Calu3 (cell line): ENCODE results near the gene ABCA13. TPM values are rescaled to one million over a fixed set of nuclear protein-coding genes. Genes with fewer than 3 reads are reported as not detected.

Source experiments
- BruUV-seq: library from RNA; stranded (reverse); fragments of 400-500 nt; replicated peaks from 2 replicates; lab custom pipeline; 2021; lab: Mats Ljungman, UMichigan
- CTCF ChIA-PET: fragments of 300-600 bp; sonication (Branson Sonifier 250); formaldehyde crosslinking; loops from one replicate; lab custom pipeline; 2022; ENCODE audit warnings: antibody characterized with exemption; lab: Charles Lee
- DNase-seq: peaks from one replicate; pipeline ENCODE4 v3.0.0; 2022
- H3K27ac Mint-ChIP-seq: one replicate; pipeline ENCODE4 v1.8.0; 2022; ENCODE audit warnings: mixed read lengths; ENCODE audit not compliant: unreplicated experiment
- H3K27me3 Mint-ChIP-seq: one replicate; pipeline ENCODE4 v1.8.0; 2022; ENCODE audit warnings: mixed read lengths; ENCODE audit not compliant: unreplicated experiment
- H3K36me3 Mint-ChIP-seq: one replicate; pipeline ENCODE4 v1.8.0; 2022; ENCODE audit warnings: mild to moderate bottlenecking, moderate library complexity, mixed read lengths; ENCODE audit not compliant: insufficient read depth, unreplicated experiment
- H3K4me1 Mint-ChIP-seq: one replicate; pipeline ENCODE4 v1.8.0; 2022; ENCODE audit warnings: mild to moderate bottlenecking, low read depth, mixed read lengths; ENCODE audit not compliant: unreplicated experiment
- H3K4me3 Mint-ChIP-seq: one replicate; pipeline ENCODE4 v1.8.0; 2022; ENCODE audit warnings: mild to moderate bottlenecking, low read depth, moderate library complexity, mixed read lengths; ENCODE audit not compliant: unreplicated experiment
- H3K9me3 Mint-ChIP-seq: one replicate; pipeline ENCODE4 v1.8.0; 2022; ENCODE audit warnings: low read depth, mixed read lengths; ENCODE audit not compliant: unreplicated experiment
- CTCF ChIP-seq: fragments of 200-600 bp; IDR thresholded peaks from one replicate; pipeline ENCODE4 v1.8.0; 2022; ENCODE audit warnings: antibody characterized with exemption; ENCODE audit not compliant: unreplicated experiment
- intact Hi-C: fragments of 100-400 bp; cut with micrococcal nuclease; formaldehyde crosslinking; loops from one replicate; pipeline ENCODE4 v1.10.0; 2022; ENCODE audit not compliant: unreplicated experiment
- total RNA-seq: library from RNA; stranded (reverse); gene quantifications from 2 replicates; pipeline ENCODE4 v1.2.3, GENCODE V29; 2022

The ABCA13 gene
- total RNA-seq, 1 experiment from 2014 or later, result 12.1 TPM

DNA sequence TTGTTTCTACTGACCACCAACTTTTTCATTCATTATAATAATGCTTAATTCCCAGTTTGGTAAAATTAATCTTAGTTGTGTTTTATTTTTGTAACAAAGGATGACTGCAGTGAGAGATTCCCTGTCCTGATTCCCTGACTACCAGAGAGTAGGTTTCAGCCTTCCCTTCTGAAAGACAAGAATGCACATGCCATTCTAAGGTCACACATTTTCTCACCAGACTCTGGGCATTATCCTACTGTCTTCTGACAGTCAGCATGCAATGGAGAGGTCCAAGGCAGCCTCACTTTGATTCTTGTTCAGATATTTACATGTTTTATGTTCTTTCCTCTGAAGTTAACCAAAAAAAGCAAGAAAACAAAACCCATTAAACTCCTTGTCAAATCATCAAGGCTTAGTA, 380.4 kb downstream of the ABCA13 start:
- H3K4me3 Mint-ChIP-seq, result no peak overlapping the region
- intact Hi-C loops, result no loop called here
- no peaks in the 10 kb centered on the region for H3K4me1 Mint-ChIP-seq
- H3K27ac Mint-ChIP-seq, result no peak overlapping the region
- peaks cover 9% of the 10 kb centered on the region for H3K9me3 Mint-ChIP-seq
- CTCF ChIA-PET, result no interaction called here
- TF ChIP-seq CTCF, result no peak
- H3K27me3 Mint-ChIP-seq, result no peaks in the 10 kb centered on the region
- no peaks in the 10 kb centered on the region for H3K36me3 Mint-ChIP-seq
- no peak for DNase-seq
- BruUV-seq, result no TSS peak

DNA sequence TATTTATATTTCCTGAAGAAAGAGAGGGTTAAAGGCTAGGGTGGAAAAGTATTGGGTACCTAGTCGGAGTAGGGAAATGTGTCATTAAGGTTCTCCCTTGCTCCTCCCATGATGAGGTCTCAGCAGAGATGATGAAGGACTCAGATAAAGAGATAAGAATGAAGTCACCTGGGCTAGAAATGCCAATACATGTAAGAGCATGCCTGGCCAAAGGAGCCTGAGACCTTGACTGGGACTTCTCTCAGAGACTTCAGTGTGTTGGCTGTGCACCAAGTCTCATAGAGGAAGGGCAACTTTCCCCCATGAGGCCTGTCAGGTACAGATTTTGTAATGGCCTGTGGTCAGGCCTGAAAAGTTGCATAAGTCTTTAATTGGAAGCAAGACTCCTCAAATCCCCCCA, 392.1 kb downstream of the ABCA13 start:
- Mint-ChIP-seq H3K27ac (no peak overlapping the region), H3K4me3 (no peak overlapping the region), H3K4me1 (no peaks in the 10 kb centered on the region), H3K9me3 (no peaks in the 10 kb centered on the region), H3K27me3 (no peaks in the 10 kb centered on the region), H3K36me3 (no peaks in the 10 kb centered on the region)
- intact Hi-C loops, result no loop called here
- no peak for DNase-seq
- TF ChIP-seq CTCF, result no peak
- CTCF ChIA-PET, result no interaction called here
- BruUV-seq, result no TSS peak

DNA sequence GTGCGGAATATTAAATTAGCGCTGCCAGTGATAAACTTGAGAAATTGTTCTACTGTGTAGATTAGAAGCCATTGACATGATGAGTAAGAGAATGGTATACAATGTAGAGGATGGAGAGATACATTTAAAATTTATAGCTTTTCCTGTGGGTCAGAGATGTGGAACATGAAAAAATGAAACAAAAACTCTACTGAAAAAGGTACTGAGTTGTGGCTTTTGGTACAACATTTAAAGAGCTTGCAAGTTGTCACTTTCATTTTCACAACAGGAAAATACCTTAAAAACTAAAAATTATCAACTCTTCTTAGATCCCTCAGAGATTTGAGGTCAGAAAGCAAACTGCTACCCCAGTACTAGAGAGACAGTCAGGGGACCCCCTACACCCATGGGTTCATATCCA, 404.3 kb downstream of the ABCA13 start:
- TF ChIP-seq CTCF, result no peak
- CTCF ChIA-PET, result no interaction called here
- H3K36me3 Mint-ChIP-seq, result no peaks in the 10 kb centered on the region
- DNase-seq, result no peak
- H3K27ac Mint-ChIP-seq, result no peak overlapping the region
- no peaks in the 10 kb centered on the region for H3K4me1 Mint-ChIP-seq
- no peak overlapping the region for H3K4me3 Mint-ChIP-seq
- intact Hi-C loops, result no loop called here
- H3K9me3 Mint-ChIP-seq, result peaks cover 8% of the 10 kb centered on the region
- no peaks in the 10 kb centered on the region for H3K27me3 Mint-ChIP-seq
- BruUV-seq, result no TSS peak

- no peak for TF ChIP-seq CTCF
- DNase-seq, result no peak
- Mint-ChIP-seq H3K36me3 (no peaks in the 10 kb centered on the region), H3K27me3 (no peaks in the 10 kb centered on the region), H3K9me3 (peaks cover 5% of the 10 kb centered on the region), H3K27ac (no peak overlapping the region), H3K4me3 (no peak overlapping the region), H3K4me1 (no peaks in the 10 kb centered on the region)
- BruUV-seq, result no TSS peak
- intact Hi-C loops, result no loop called here
- CTCF ChIA-PET, result no interaction called here
Observed at GRCh38 chr7:48587475-48587874, 416.2 kb downstream of the ABCA13 start.
